ENCODE data around the gene COL4A2. TPM values are rescaled to one million over a fixed set of nuclear protein-coding genes. Genes with fewer than 3 reads are reported as not detected.

The COL4A2 gene
- total RNA-seq, 1 experiment from 2014 or later, result 1.6 TPM

- H3K9me2 ChIP-seq (ENCODE audit: insufficient read depth), result no peaks in the 10 kb centered on the region
- no peaks in the 10 kb centered on the region for H3K9me3 ChIP-seq (ENCODE audit: control insufficient read depth in 1 of 2, insufficient read depth in 1 of 2, low read depth in 1 of 2, low read length in 2 of 2)
- TF ChIP-seq EZH2 (IDR thresholded peaks at IDR 0.05) (no peak), EZH2phosphoT487 (IDR thresholded peaks at IDR 0.05; ENCODE audit: borderline replicate concordance) (no peak), CEBPB (IDR thresholded peaks at IDR 0.05; ENCODE audit: low read depth) (no peak), RAD21 (IDR thresholded peaks at IDR 0.05; ENCODE audit: low read depth) (no peak), POLR2A (IDR thresholded peaks at IDR 0.05; ENCODE audit: borderline replicate concordance, extremely low read depth, insufficient read depth, insufficient read length) (no peak), CTCF (IDR thresholded peaks at IDR 0.05 in 2 of 3, conservative IDR thresholded peaks at IDR 0.05 in 1 of 3; ENCODE audit: borderline replicate concordance in 1 of 3, insufficient read depth in 1 of 3, low read depth in 2 of 3, low read length in 2 of 3) (no peak), MAX (IDR thresholded peaks at IDR 0.05) (no peak), ZFX (IDR thresholded peaks at IDR 0.05) (no peak), TCF7L2 (IDR thresholded peaks at IDR 0.05; ENCODE audit: borderline replicate concordance, extremely low read depth, insufficient read depth, insufficient read length) (no peak), SRF (IDR thresholded peaks at IDR 0.05; ENCODE audit: low read depth) (no peak)
- no peak overlapping the region for H3K27ac ChIP-seq (ENCODE audit: low read depth, low read length)
- intact Hi-C loops (cut with micrococcal nuclease), result no loop called here
- H2AFZ ChIP-seq (ENCODE audit: low read depth, low read length, poor library complexity, severe bottlenecking), result no peak overlapping the region
- DNase-seq (ENCODE audit: low read depth, low spot score), result no peak
- H4K20me1 ChIP-seq (ENCODE audit: insufficient read depth), result no peaks in the 10 kb centered on the region
- no peaks in the 10 kb centered on the region for H3K4me1 ChIP-seq (ENCODE audit: control insufficient read depth in 1 of 2, insufficient read depth in 2 of 2, low read length in 2 of 2)
- RAD21 ChIA-PET (ENCODE audit: low non-redundant PET in 1 of 2, low total read pairs in 2 of 2, uncharacterized antibody in 2 of 2, unreplicated experiment in 2 of 2), result no interaction called here
- no TSS peak for BruUV-seq (replicated peaks)
- no peak overlapping the region for H3K9ac ChIP-seq (ENCODE audit: low read length)
- no peak for ATAC-seq
- H3K36me3 ChIP-seq (ENCODE audit: control insufficient read depth in 1 of 2, insufficient read depth in 2 of 2, low read length in 2 of 2), result no peaks in the 10 kb centered on the region
- H3K79me2 ChIP-seq (ENCODE audit: insufficient read depth, low read length), result no peaks in the 10 kb centered on the region
- no peak overlapping the region for H3K4me2 ChIP-seq (ENCODE audit: low read length)
- H3K27me3 ChIP-seq (ENCODE audit: insufficient read depth, low read length), result no peaks in the 10 kb centered on the region
- CTCF ChIA-PET, result no interaction called here
- POLR2A ChIA-PET, result no interaction called here
- no peak overlapping the region for H3K4me3 ChIP-seq (replicated peaks in 1 of 2; ENCODE audit: low read depth in 1 of 2, low read length in 2 of 2)
These were observed 163.4 kb downstream of the COL4A2 start for GRCh38 chr13:110470272-110471009.
